Fibroblast of lung (primary cell): Measurements from ENCODE around the gene CYTH2.

Experiments used
- EZH2 ChIP-seq: IDR thresholded peaks from 2 replicates; pipeline ENCODE4 v1.5.1; 2012; ENCODE audit warnings: low read length, control low read depth, mild to moderate bottlenecking; ENCODE audit errors: missing control alignments
- TF ChIP-seq, protein P1 (sequence below), 2 donors: IDR thresholded peaks in 1 of 2; conservative IDR thresholded peaks in 1 of 2; 1 replicate in 1 of 2; 2 replicates in 1 of 2; pipeline ENCODE4 v1.5.1; 2011 to 2012; ENCODE audit warnings: low read length in 2 of 2, control low read depth in 1 of 2, inconsistent platforms in 1 of 2, low read depth in 1 of 2, mild to moderate bottlenecking in 1 of 2

DNA sequence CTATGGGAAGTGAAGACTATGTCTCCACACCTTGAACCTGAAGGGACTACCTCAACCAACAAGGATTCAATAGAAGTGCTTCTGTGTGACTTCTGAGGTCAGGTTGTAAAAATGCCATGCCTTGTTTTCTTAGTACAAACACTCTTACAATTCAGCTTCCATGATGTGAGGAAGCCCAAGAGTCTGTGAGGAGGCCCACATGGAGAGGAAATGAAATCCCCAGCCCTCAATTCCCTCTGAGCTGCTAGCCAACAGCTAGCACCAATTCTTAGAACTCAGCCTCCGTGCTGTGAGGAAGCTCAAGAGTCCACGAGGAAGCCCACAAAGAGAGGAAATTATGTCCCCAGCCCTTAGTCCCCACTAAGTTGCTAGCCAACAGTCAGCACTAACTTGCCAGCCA, 55.1 kb downstream of the CYTH2 start:
- TF ChIP-seq, protein P1, sequence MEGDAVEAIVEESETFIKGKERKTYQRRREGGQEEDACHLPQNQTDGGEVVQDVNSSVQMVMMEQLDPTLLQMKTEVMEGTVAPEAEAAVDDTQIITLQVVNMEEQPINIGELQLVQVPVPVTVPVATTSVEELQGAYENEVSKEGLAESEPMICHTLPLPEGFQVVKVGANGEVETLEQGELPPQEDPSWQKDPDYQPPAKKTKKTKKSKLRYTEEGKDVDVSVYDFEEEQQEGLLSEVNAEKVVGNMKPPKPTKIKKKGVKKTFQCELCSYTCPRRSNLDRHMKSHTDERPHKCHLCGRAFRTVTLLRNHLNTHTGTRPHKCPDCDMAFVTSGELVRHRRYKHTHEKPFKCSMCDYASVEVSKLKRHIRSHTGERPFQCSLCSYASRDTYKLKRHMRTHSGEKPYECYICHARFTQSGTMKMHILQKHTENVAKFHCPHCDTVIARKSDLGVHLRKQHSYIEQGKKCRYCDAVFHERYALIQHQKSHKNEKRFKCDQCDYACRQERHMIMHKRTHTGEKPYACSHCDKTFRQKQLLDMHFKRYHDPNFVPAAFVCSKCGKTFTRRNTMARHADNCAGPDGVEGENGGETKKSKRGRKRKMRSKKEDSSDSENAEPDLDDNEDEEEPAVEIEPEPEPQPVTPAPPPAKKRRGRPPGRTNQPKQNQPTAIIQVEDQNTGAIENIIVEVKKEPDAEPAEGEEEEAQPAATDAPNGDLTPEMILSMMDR (conservative IDR thresholded peaks at IDR 0.05 in 1 of 2, IDR thresholded peaks at IDR 0.05 in 1 of 2; ENCODE audit: low read depth in 1 of 2, low read length in 2 of 2), result no peak
- no peak for TF ChIP-seq EZH2
